Measurements from ENCODE around the gene ARL6IP4.

DNA sequence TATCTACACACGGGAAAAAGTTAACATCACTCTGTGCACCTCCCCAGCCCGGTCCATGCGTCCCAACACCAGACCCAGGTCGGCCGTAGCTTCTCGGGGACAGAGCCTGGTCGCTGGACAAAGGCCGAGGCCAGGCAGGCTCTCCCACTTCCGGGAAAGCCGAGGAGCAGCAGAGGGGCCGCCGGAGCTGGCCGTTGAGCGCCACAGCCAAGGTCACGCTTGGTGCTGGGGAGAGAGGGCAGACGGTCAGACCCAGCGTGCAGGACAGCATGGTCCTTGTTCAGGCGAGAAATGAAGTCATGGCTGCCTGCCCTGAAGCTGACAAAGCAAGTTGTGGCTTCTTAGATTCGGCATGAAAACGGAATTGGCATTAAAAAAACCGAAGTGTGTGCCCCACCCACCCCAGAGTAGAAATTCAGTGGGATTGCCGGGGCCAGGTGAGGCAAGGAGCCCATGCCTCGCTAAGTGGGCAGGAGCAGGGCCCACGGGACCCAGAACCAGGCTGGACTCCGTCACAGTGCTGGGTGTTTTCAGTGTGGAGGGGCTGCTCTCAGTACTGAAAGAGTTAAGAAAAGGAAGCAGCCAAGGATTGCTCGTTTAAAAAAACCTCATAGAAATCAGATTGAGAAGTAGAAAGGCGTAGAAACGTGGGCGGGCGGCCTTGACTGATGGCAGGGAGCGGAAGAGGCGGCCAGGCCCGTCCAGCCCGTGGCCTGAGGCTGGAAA, 4.3 kb downstream of the ARL6IP4 start:
- TF ChIP-seq, protein P1, sequence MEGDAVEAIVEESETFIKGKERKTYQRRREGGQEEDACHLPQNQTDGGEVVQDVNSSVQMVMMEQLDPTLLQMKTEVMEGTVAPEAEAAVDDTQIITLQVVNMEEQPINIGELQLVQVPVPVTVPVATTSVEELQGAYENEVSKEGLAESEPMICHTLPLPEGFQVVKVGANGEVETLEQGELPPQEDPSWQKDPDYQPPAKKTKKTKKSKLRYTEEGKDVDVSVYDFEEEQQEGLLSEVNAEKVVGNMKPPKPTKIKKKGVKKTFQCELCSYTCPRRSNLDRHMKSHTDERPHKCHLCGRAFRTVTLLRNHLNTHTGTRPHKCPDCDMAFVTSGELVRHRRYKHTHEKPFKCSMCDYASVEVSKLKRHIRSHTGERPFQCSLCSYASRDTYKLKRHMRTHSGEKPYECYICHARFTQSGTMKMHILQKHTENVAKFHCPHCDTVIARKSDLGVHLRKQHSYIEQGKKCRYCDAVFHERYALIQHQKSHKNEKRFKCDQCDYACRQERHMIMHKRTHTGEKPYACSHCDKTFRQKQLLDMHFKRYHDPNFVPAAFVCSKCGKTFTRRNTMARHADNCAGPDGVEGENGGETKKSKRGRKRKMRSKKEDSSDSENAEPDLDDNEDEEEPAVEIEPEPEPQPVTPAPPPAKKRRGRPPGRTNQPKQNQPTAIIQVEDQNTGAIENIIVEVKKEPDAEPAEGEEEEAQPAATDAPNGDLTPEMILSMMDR (IDR thresholded peaks at IDR 0.05): no peak
- no peak for TF ChIP-seq POLR2A (IDR thresholded peaks at IDR 0.05)
